HG03457 (cell line): Measurements from ENCODE around the gene RAPGEF5.

ENCODE experiments used
- ATAC-seq: cut with Tn5 transposase; IDR thresholded peaks from one replicate; pipeline ENCODE4 v1.9.1; 2021; ENCODE audit warnings: moderate number of reproducible peaks; ENCODE audit not compliant: unreplicated experiment

RAPGEF5 gene

GRCh38 chr7:22350466-22351328, 6.3 kb downstream of the RAPGEF5 start:
- ATAC-seq: peak; percentile 38

GRCh38 chr7:22348379-22348778, 8.6 kb downstream of the RAPGEF5 start:
- ATAC-seq: no peak

- no peak for ATAC-seq
Observed at GRCh38 chr7:22346383-22347107, 10.4 kb downstream of the RAPGEF5 start.

GRCh38 chr7:22344655-22345054, 12.3 kb downstream of the RAPGEF5 start:
- ATAC-seq: no peak

- ATAC-seq: no peak
Observed at GRCh38 chr7:22343612-22344011, 13.3 kb downstream of the RAPGEF5 start.

- ATAC-seq: no peak
Observed at GRCh38 chr7:22343071-22343470, 13.9 kb downstream of the RAPGEF5 start.

- no peak for ATAC-seq
Observed at GRCh38 chr7:22339725-22340390, 17.1 kb downstream of the RAPGEF5 start.

- ATAC-seq: no peak
Observed at GRCh38 chr7:22338877-22339276, 18.1 kb downstream of the RAPGEF5 start.

- no peak for ATAC-seq
Observed at GRCh38 chr7:22338411-22338810, 18.5 kb downstream of the RAPGEF5 start.

- ATAC-seq: no peak
Observed at GRCh38 chr7:22333680-22334141, 23.2 kb downstream of the RAPGEF5 start.

- ATAC-seq: no peak
Observed at GRCh38 chr7:22332461-22332870, 24.5 kb downstream of the RAPGEF5 start.

GRCh38 chr7:22331704-22332103, 25.2 kb downstream of the RAPGEF5 start:
- no peak for ATAC-seq

GRCh38 chr7:22330903-22331302, 26.1 kb downstream of the RAPGEF5 start:
- ATAC-seq: no peak

- ATAC-seq: no peak
Observed at GRCh38 chr7:22329816-22330524, 27.0 kb downstream of the RAPGEF5 start.

GRCh38 chr7:22326181-22326580, 30.8 kb downstream of the RAPGEF5 start:
- no peak for ATAC-seq

- ATAC-seq: no peak
Observed at GRCh38 chr7:22325671-22326070, 31.3 kb downstream of the RAPGEF5 start.

- ATAC-seq: no peak
Observed at GRCh38 chr7:22323714-22324113, 33.2 kb downstream of the RAPGEF5 start.

- no peak for ATAC-seq
Observed at GRCh38 chr7:22320416-22320815, 36.5 kb downstream of the RAPGEF5 start.

- ATAC-seq: no peak
Observed at GRCh38 chr7:22319424-22320403, 37.2 kb downstream of the RAPGEF5 start.

- ATAC-seq: no peak
Observed at GRCh38 chr7:22318376-22318775, 38.6 kb downstream of the RAPGEF5 start.
